NCI-H187 treated with DMSO at 0.1 percent for 48 hours (cell line): ENCODE results near the gene FFAR3.

Experiments used
- DNase-seq: peaks from one replicate; lab custom pipeline; 2025; lab: John Stamatoyannopoulos, UW

Gene FFAR3

GRCh38 chr19:35357867-35358573 is at the start of gene FFAR3:
Gene FFAR3, plus strand, starts transcription at chr19:35358460. Its CDS starts 431 bp downstream, at chr19:35358891.
- no peak for DNase-seq

DNA sequence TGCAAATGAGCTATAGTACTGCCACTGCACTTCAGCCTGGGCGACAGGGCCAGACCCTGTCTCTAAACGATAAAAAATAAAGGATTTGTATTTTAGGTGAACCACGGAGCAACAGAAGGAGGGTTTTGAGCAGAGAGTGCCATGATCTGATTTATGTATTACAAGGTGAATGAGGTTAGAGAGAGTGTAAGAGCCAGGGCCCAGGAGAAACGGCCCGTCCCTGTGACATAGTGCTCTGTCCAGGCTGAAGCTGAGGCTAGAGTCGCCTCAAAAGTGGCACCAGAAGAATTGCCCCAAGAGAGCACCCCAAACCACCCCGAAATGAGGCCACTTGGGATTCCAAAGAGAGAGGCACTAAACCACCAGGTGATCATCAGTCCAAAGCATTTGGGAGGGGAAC is 49.4 kb upstream of the FFAR3 start:
- no peak for DNase-seq

DNA sequence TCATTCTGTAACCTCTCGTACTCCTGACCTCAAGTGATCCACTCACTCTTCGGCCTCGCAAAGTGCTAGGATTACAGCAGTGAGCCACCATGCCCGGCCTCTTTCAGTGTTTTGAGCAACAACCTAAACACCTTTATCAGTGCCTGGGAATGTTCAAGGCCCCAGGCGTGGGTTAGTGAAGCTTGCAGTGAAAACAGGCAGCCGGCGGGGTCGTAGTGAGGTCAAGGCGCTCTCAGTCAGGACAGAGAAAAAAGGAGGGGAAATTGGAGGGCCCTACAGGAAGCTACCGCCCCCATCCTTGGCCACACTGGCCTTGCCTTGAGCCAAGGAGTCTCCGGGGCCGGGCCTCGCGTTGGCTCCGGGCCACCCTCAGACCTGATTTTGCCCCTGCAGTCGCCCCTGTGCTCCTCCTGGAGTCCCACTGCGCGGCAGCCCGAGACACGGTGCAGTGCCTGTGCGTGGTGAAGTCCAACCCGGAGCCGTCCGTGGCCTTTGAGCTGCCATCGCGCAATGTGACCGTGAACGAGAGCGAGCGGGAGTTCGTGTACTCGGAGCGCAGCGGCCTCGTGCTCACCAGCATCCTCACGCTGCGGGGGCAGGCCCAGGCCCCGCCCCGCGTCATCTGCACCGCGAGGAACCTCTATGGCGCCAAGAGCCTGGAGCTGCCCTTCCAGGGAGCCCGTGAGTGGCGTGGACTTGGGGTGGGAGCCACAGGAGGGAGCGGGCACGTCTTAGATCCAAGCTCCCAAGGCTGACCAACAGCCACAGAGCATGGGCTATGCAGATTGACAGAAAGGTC is 48.6 kb upstream of the FFAR3 start:
- DNase-seq: no peak

DNA sequence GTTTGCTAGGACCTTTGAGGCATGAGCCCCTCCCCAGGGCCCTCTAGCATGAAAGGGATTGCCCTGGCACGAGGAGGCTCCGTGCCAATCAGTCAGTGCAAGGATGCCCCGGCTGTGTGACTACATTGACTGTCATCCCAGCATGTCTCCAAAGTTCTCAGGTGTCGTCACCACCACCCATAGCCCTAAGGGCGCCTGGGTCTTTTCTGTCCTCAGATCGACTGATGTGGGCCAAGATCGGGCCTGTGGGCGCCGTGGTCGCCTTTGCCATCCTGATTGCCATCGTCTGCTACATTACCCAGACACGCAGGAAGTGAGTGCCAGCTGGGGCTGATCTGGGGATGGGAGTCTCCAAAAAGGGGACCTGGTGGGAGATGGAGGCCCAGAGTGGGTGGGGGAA is 47.9 kb upstream of the FFAR3 start:
- no peak for DNase-seq

DNA sequence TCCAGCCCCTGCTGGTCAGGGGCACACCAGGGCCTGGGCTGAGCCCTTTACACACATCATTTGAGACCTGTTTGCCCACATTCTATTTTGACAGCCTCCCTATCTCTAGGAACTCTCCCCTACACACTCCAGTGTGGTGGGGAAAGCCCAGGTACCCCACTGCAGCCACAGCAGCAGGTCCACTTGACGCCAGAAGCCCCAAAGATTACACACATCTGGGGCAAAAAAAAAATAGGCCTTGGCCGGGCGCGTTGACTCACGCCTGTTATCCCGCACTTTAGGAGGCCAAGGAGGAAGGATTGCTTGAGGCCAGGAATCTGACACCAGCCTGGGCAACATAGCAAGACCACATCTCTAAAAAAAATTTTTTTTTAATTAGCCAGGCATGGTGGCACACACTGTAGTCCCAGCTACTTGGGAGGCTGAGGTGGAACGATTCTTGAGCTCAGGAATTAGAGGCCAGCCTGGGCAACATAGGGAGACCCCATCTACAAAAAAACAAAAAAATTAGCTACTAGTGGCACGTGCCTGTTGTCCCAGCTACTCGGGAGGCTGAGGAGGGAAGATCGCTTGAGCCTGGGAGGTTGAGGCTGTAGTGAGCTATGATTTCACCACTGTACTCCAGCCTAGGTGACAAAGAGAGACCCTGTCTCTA is 47.3 kb upstream of the FFAR3 start:
- no peak for DNase-seq

DNA sequence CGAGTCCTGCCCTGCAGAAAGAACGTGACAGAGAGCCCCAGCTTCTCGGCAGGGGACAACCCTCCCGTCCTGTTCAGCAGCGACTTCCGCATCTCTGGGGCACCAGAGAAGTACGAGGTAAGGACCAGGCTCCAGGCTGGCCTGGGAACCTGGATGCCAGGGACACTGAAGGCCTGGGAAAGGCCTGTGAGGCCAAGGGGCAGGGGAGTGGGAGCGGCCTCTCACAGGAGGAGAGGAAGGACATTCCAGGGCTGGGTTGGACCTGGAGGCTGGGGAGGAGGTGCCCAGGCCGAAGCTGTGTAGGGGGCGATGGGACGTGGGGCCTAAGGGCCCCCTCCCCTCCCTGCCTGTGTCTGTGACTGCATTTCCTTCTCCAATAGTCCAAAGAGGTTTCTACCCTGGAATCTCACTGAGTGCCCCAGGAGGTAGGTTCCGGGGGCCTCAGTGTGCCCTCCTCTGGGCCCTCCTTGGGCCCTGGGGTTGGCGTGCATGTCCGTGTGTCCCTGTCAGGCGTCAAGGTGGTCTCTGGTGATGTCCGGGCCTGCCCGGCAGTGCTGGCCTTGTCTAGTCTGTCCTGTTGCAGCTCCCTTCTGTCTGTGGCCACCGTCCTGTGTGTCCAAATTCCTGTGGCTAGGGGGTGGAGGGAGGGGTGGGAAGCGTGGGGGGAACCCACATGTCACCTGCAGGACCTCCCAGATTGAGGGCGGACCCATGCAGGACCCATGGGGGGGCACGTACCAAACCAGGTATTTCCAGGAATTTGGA is 46.2 kb upstream of the FFAR3 start:
- DNase-seq: no peak

DNA sequence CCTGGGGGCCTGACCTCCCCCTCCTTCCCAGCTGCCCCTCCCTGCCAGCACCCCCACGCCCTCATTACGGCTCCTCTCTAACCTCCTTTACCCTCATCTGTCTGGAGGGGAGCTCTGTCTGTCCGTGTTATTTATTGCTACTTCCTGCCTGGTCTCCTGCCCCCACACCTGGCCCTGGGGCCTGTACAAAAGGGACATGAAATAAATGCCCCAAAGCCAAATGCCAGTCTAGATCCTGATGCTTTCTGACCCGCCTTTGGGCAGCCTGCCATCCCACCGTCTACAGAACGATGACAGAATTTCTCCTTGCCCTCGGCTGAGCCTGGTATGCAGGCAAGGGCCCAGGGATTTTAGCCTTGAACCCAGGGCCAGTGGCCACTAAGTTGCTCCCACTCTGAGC is 44.7 kb upstream of the FFAR3 start:
- no peak for DNase-seq

DNA sequence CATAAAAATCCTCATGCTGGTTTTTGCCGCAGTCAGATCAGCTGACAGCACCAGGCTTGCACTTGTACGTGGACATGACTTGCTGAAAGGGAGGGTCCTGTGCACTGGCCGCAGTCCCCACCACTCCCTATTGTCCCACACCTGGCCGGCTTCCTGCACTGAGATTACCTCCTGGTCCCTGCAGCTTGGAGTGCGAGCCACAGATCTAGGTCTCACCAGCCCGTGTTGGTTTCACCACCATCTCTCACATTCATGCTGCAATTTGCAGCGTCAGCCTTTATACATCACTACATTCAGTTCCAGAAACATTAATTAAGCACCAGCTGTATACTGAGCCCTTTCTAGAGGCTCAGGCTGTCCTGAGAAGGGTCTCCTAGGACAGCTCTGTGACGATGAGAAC is 44.2 kb upstream of the FFAR3 start:
- DNase-seq: no peak

DNA sequence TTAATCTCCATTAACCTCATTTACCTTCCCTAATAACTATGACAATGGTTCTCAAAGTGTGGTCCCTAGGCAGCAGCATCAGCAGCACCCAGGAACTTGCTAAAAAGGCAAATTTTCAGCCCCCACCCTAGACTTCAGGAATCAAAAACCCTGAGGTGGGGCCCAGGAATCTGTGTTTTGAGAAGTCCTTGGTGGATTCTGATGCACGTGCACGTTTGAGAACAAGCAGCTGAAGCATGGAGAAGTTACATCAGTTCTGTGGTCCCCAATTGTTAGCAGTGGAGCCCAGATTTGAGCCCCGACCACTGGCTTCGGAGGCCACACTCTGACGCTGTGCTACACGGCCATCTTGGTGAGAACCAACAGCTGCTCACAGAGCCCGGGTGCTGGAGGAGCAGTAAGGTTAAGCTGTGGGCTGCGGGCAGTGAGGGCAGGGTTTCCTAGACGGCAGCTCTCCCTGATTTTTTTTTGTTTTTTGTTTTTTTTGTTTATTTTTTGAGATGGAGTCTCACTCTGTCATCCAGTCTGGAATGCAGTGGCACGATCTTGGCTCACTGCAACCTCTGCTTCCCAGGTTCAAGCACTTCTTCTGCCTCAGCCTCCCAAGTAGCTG is 43.3 kb upstream of the FFAR3 start:
- no peak for DNase-seq

- no peak for DNase-seq
Observed at GRCh38 chr19:35315883-35316282, 42.4 kb upstream of the FFAR3 start.

DNA sequence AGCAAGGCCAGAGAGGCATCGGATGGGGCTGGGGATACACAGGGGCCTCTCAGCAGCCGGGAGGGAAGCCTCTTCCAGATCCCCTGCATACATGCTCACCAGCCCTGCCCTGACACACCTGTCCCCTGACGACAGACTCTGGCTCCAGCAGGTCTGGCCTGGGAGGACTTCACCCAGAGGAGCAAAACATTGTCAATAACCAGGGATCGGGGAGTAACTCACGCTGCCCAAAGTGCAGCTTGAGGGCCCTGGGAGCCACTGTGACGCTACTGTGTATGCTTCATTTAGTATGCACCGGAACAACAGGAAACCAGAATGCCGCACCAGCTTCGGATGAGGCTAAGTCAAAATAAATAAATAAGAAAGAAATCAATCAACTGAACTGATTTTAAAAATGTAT is 41.7 kb upstream of the FFAR3 start:
- DNase-seq: no peak

GRCh38 chr19:35317464-35318043 is 40.7 kb upstream of the FFAR3 start:
- DNase-seq: no peak

GRCh38 chr19:35318679-35319448 is 39.4 kb upstream of the FFAR3 start:
- no peak for DNase-seq

DNA sequence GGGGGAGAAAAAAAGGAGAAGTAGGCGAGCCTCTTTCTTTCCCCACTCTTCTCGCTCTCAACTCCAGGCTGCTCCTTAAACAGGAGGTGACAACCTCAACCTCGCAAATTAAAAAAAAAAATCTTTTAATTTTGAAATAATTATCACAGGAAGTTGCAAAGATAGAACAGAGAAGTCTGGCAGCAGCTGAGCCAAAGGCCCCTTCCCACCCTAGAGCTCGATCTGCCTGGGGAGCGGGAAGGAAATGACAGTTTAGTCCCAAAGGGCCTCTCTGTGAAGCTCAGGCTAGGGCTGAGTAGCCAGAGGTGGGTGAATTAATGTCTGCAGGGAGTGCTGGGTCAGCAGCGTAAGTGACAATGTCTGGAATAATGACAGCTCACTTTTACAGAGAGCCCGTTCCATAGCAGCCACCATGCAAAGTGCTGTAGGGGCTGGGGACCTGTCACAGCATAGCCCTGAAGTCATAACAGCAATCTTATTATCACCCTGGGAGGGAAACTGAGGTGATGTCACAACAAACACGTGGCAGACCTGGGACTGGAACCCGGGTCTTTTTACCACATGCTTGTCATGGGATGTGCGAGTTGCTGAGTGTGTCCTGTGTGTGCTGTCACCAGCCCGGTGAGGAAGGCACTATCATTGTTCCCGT is 38.1 kb upstream of the FFAR3 start:
- DNase-seq: no peak

DNA sequence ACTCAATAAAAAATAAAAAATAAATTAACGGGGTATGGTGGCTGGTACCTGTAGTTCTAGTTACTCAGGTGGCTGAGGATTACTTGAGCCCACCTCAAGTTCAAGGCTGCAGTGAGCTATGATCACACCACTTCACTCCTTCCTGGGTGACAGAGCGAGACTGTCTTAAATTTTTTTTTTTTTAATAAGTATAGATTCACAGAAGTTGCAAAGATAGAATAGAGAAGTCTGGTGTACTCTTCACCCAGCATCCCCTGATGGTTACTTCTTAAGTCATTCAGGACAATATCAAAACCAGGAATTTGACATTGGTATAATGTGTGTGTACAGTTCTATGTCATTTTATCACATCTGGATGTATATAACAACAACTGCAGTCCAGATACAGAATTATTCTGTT is 37.0 kb upstream of the FFAR3 start:
- DNase-seq: no peak

GRCh38 chr19:35322014-35322413 is 36.2 kb upstream of the FFAR3 start:
- no peak for DNase-seq

- DNase-seq: no peak
Observed at GRCh38 chr19:35327642-35328041, 30.6 kb upstream of the FFAR3 start.

GRCh38 chr19:35328851-35329285 is 29.4 kb upstream of the FFAR3 start, which contains the start of gene CD22:
Gene CD22, plus strand, starts transcription at chr19:35329187. Its CDS starts 2,854 bp downstream, at chr19:35332041.
- DNase-seq: no peak

DNA sequence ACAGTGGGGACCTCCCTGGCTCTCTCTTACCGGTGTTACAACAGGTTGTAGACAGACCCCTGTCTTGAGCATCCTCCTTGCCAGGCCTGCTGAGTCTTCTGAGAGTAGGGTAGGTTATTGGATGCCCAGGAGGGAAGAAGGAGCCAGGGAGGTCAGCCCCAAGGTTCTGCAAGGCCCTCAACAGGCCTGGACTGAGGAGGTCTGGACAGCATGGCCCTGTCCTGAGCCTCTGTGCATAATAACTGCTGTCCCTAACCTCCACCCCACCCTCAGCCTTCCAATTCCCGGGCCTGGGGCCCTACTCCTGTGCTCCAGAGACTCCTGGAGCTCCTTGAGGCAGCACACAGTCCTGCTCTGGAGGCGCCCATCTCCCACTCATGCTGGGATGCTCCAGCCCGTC is 28.9 kb upstream of the FFAR3 start:
- no peak for DNase-seq

GRCh38 chr19:35330475-35330874 is 27.8 kb upstream of the FFAR3 start:
- no peak for DNase-seq
